Esophagus muscularis mucosa (tissue), 4 donors: Measurements from ENCODE around the gene CPA5.

Experiments used
- CTCF ChIP-seq, 3 experiments: fragments of 200-600 bp in 2 of 3; fragments of 450-650 bp in 1 of 3; sonication (generic) in 2 of 3; IDR thresholded peaks; one replicate each; pipeline ENCODE4 v1.5.1; 2017 to 2019; ENCODE audit warnings: antibody characterized with exemption in 3 of 3, mild to moderate bottlenecking in 2 of 3, moderate library complexity in 1 of 3
- EP300 ChIP-seq: sonication (generic); formaldehyde crosslinking; IDR thresholded peaks from one replicate; pipeline ENCODE4 v1.6.1; 2017; ENCODE audit warnings: antibody characterized with exemption
- POLR2A ChIP-seq: fragments of 450-650 bp; IDR thresholded peaks from one replicate; pipeline ENCODE4 v1.6.1; 2017; ENCODE audit warnings: antibody characterized with exemption, moderate library complexity, mild to moderate bottlenecking, low read depth
- POLR2AphosphoS5 ChIP-seq, 2 donors: sonication (generic); formaldehyde crosslinking; IDR thresholded peaks; one replicate each; pipeline ENCODE4 v1.6.1; 2017; ENCODE audit warnings: antibody characterized with exemption in 2 of 2

GRCh38 chr7:130367836-130368746 lies 23.5 kb downstream of the CPA5 start:
- TF ChIP-seq CTCF (IDR thresholded peaks at IDR 0.05) (no peak), POLR2AphosphoS5 (IDR thresholded peaks at IDR 0.05) (no peak), POLR2A (no peak), EP300 (no peak)
